Neural cell (in vitro differentiated cells): Measurements from ENCODE around the gene ZFP69B. TPM values are rescaled to one million over a fixed set of nuclear protein-coding genes. Genes with fewer than 3 reads are reported as not detected.

Source experiments
- H2AFZ ChIP-seq: fragments of 200-600, 300-800 bp; sonication (generic), shearing (Covaris generic); 2 replicates; pipeline ENCODE4 v1.6.0; 2014; ENCODE audit warnings: low read depth, mild to moderate bottlenecking, antibody characterized with exemption, low read length, moderate library complexity
- H3F3A ChIP-seq: fragments of 200-600 bp; shearing (Covaris generic); 2 replicates; pipeline ENCODE4 v1.6.1; 2016; ENCODE audit warnings: mild to moderate bottlenecking, moderate library complexity, mixed read lengths, antibody characterized with exemption, low read length; ENCODE audit not compliant: insufficient read depth, poor library complexity, severe bottlenecking
- H3K27ac ChIP-seq: fragments of 200-600, 300-800 bp; sonication (generic), shearing (Covaris generic); 2 replicates; pipeline ENCODE4 v1.5.1; 2014; ENCODE audit warnings: mild to moderate bottlenecking, low read length, moderate library complexity
- H3K27me3 ChIP-seq: fragments of 300-800, 200-600 bp; sonication (generic), shearing (Covaris generic); 2 replicates; pipeline ENCODE4 v1.6.0; 2014; ENCODE audit warnings: mild to moderate bottlenecking, low read depth, low read length, moderate library complexity; ENCODE audit not compliant: insufficient read depth
- H3K36me3 ChIP-seq: fragments of 300-800, 200-600 bp; sonication (generic), shearing (Covaris generic); 2 replicates; pipeline ENCODE4 v1.5.1; 2014; ENCODE audit warnings: mild to moderate bottlenecking, antibody characterized with exemption, low read length, moderate library complexity; ENCODE audit not compliant: insufficient read depth
- H3K4me2 ChIP-seq: fragments of 300-800, 200-600 bp; sonication (generic), shearing (Covaris generic); 2 replicates; pipeline ENCODE4 v1.6.0; 2014; ENCODE audit warnings: mild to moderate bottlenecking, low read length
- H3K4me3 ChIP-seq: fragments of 300-800, 200-600 bp; sonication (generic), shearing (Covaris generic); 2 replicates; pipeline ENCODE4 v1.5.1; 2014; ENCODE audit warnings: mild to moderate bottlenecking, low read length, moderate library complexity
- H3K79me2 ChIP-seq: fragments of 200-600 bp; shearing (Covaris generic); replicated peaks from 2 replicates; pipeline ENCODE4 v1.6.0; 2014; ENCODE audit warnings: mild to moderate bottlenecking, low read length, moderate library complexity; ENCODE audit not compliant: insufficient read depth
- H3K9ac ChIP-seq: fragments of 300-800, 200-600 bp; sonication (generic), shearing (Covaris generic); 2 replicates; pipeline ENCODE4 v1.6.1; 2016; ENCODE audit warnings: mild to moderate bottlenecking, low read length, mixed read lengths
- H3K9me2 ChIP-seq: fragments of 200-600 bp; shearing (Covaris generic); 2 replicates; pipeline ENCODE4 v1.6.1; 2016; ENCODE audit warnings: mild to moderate bottlenecking, low read length, mixed read lengths; ENCODE audit not compliant: insufficient read depth
- H3K9me3 ChIP-seq: fragments of 200-600, 300-800 bp; sonication (generic), shearing (Covaris generic); 2 replicates; pipeline ENCODE4 v1.6.1; 2016; ENCODE audit warnings: mild to moderate bottlenecking, mixed run types, low read length, moderate library complexity, mixed read lengths
- H4K20me1 ChIP-seq: fragments of 200-600 bp; shearing (Covaris generic); 2 replicates; pipeline ENCODE4 v1.6.1; 2016; ENCODE audit warnings: mild to moderate bottlenecking, mixed run types; ENCODE audit not compliant: insufficient read depth
- EP300 ChIP-seq: fragments of 450-650 bp; conservative IDR thresholded peaks from 2 replicates; pipeline ENCODE4 v1.6.1; 2014; ENCODE audit warnings: antibody characterized with exemption, mild to moderate bottlenecking, moderate library complexity; ENCODE audit not compliant: poor library complexity, severe bottlenecking
- EZH2 ChIP-seq: fragments of 200-600, 300-800 bp; shearing (Covaris generic), sonication (generic); IDR thresholded peaks from 2 replicates; pipeline ENCODE4 v1.6.1; 2014; ENCODE audit warnings: antibody characterized with exemption, low read length, borderline replicate concordance, mild to moderate bottlenecking; ENCODE audit not compliant: insufficient read depth, poor library complexity, severe bottlenecking
- MXI1 ChIP-seq: fragments of 450-650 bp; conservative IDR thresholded peaks from 2 replicates; pipeline ENCODE4 v1.6.1; 2014; ENCODE audit warnings: antibody characterized with exemption, mild to moderate bottlenecking; ENCODE audit not compliant: poor library complexity, severe bottlenecking
- POLR2AphosphoS5 ChIP-seq: IDR thresholded peaks from 2 replicates; pipeline ENCODE4 v1.6.1; 2012
- RAD21 ChIP-seq: fragments of 450-650 bp; conservative IDR thresholded peaks from 2 replicates; pipeline ENCODE4 v1.6.1; 2014; ENCODE audit warnings: antibody characterized with exemption, mild to moderate bottlenecking, moderate library complexity
- SMC3 ChIP-seq: fragments of 450-650 bp; conservative IDR thresholded peaks from 2 replicates; pipeline ENCODE4 v1.6.1; 2014; ENCODE audit warnings: antibody characterized with exemption, mild to moderate bottlenecking, moderate library complexity; ENCODE audit not compliant: poor library complexity
- TAF1 ChIP-seq: IDR thresholded peaks from 2 replicates; pipeline ENCODE4 v1.6.1; 2012; ENCODE audit warnings: low read depth
- polyA plus RNA-seq: library from polyadenylated mRNA; depleted of rRNA; stranded (reverse); fragments of >200 nt; gene quantifications from 2 replicates; pipeline ENCODE4 v1.2.3, GENCODE V29; 2014
- TF ChIP-seq, protein P1 (sequence below): IDR thresholded peaks from 2 replicates; pipeline ENCODE4 v1.6.1; 2012; ENCODE audit warnings: borderline replicate concordance
- TF ChIP-seq, protein P2 (sequence below): fragments of 450-650 bp; IDR thresholded peaks from 2 replicates; pipeline ENCODE4 v1.5.1; 2014; ENCODE audit warnings: antibody characterized with exemption, mild to moderate bottlenecking, moderate library complexity; ENCODE audit not compliant: poor library complexity, severe bottlenecking

Gene ZFP69B
- polyA plus RNA-seq, 1 donor from 2014 or later, result 21.6 TPM

DNA sequence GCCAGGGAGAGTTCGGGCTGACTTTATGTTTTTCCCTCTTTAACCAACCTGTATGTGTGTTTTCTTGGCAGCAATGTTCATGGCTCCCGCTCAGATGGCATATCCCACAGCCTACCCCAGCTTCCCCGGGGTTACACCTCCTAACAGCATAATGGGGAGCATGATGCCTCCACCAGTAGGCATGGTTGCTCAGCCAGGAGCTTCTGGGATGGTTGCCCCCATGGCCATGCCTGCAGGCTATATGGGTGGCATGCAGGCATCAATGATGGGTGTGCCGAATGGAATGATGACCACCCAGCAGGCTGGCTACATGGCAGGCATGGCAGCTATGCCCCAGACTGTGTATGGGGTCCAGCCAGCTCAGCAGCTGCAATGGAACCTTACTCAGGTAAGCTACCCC, 33.6 kb upstream of the ZFP69B start:
- Histone ChIP-seq H3K36me3 (peaks cover 28% of the 10 kb centered on the region), H3K27me3 (no peaks in the 10 kb centered on the region)

DNA sequence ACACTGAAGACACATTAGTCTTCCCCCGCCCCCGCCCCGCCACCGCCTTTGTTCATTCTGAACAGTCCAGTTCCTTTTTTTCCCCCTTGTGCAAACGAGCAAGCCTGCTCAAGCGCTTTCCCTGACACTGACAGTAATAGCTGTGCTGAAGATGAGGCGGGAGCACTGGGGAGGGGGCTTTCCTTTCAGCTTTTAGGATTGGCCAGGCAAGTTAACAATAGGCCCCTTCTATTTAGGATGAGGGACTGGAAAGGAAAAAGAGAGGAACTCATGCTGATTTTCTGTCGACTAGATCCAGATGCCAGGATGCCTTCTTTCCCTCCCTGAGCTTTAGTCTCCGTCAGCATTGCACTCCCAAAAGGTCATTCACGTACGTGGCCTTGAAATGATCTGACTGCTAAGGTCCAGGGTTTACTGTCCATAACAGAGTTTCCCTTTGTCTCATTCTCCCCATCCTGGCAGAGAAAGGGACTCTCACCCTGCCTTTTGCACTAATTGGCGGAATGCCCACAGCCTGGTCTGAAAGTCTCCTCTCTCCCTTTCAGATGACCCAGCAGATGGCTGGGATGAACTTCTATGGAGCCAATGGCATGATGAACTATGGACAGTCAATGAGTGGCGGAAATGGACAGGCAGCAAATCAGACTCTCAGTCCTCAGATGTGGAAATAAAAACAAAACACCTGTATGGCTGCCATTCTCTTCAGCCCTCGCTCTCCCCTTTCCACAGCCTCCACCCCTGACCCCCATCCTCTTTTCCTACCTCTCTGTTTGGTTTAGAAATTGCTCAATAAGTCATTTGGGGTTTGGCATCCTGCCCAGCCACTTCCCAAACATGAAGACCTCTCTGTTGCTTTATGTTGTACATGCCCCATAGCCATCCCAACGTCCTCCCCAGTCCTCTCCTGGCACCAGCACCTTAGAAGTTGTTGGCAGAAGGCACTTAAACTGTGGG, 28.6 kb upstream of the ZFP69B start:
- Histone ChIP-seq H4K20me1 (no peaks in the 10 kb centered on the region), H3K4me3 (no peak overlapping the region), H3K27me3 (no peaks in the 10 kb centered on the region), H3K79me2 (no peaks in the 10 kb centered on the region), H3K9me2 (no peaks in the 10 kb centered on the region), H3K9ac (no peak overlapping the region), H3K36me3 (peaks cover 21% of the 10 kb centered on the region), H3K27ac (no peak overlapping the region), H3K9me3 (no peaks in the 10 kb centered on the region), H3F3A (no peaks in the 10 kb centered on the region), H3K4me2 (no peak overlapping the region), H2AFZ (no peak overlapping the region)
- TF ChIP-seq TAF1, result no peak
- no peak for TF ChIP-seq EZH2
- no peak for TF ChIP-seq POLR2AphosphoS5
- TF ChIP-seq, protein P1, sequence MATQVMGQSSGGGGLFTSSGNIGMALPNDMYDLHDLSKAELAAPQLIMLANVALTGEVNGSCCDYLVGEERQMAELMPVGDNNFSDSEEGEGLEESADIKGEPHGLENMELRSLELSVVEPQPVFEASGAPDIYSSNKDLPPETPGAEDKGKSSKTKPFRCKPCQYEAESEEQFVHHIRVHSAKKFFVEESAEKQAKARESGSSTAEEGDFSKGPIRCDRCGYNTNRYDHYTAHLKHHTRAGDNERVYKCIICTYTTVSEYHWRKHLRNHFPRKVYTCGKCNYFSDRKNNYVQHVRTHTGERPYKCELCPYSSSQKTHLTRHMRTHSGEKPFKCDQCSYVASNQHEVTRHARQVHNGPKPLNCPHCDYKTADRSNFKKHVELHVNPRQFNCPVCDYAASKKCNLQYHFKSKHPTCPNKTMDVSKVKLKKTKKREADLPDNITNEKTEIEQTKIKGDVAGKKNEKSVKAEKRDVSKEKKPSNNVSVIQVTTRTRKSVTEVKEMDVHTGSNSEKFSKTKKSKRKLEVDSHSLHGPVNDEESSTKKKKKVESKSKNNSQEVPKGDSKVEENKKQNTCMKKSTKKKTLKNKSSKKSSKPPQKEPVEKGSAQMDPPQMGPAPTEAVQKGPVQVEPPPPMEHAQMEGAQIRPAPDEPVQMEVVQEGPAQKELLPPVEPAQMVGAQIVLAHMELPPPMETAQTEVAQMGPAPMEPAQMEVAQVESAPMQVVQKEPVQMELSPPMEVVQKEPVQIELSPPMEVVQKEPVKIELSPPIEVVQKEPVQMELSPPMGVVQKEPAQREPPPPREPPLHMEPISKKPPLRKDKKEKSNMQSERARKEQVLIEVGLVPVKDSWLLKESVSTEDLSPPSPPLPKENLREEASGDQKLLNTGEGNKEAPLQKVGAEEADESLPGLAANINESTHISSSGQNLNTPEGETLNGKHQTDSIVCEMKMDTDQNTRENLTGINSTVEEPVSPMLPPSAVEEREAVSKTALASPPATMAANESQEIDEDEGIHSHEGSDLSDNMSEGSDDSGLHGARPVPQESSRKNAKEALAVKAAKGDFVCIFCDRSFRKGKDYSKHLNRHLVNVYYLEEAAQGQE, result no peak
- TF ChIP-seq MXI1, result no peak
- TF ChIP-seq, protein P2, sequence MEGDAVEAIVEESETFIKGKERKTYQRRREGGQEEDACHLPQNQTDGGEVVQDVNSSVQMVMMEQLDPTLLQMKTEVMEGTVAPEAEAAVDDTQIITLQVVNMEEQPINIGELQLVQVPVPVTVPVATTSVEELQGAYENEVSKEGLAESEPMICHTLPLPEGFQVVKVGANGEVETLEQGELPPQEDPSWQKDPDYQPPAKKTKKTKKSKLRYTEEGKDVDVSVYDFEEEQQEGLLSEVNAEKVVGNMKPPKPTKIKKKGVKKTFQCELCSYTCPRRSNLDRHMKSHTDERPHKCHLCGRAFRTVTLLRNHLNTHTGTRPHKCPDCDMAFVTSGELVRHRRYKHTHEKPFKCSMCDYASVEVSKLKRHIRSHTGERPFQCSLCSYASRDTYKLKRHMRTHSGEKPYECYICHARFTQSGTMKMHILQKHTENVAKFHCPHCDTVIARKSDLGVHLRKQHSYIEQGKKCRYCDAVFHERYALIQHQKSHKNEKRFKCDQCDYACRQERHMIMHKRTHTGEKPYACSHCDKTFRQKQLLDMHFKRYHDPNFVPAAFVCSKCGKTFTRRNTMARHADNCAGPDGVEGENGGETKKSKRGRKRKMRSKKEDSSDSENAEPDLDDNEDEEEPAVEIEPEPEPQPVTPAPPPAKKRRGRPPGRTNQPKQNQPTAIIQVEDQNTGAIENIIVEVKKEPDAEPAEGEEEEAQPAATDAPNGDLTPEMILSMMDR, result no peak
- no peak for TF ChIP-seq EP300
- TF ChIP-seq RAD21, result no peak

More for the DNA sequence above, 33.6 kb upstream of the ZFP69B start:
- H2AFZ ChIP-seq, result no peak overlapping the region
- no peak overlapping the region for H3K9ac ChIP-seq
- no peaks in the 10 kb centered on the region for H3K9me3 ChIP-seq
- no peak overlapping the region for H3K4me2 ChIP-seq
- no peaks in the 10 kb centered on the region for H3K79me2 ChIP-seq
- H3F3A ChIP-seq, result no peaks in the 10 kb centered on the region
- no peaks in the 10 kb centered on the region for H3K9me2 ChIP-seq
- H3K27ac ChIP-seq, result no peak overlapping the region
- H3K4me3 ChIP-seq, result no peak overlapping the region
- H4K20me1 ChIP-seq, result no peaks in the 10 kb centered on the region
- TF ChIP-seq, protein P1, result no peak
- TF ChIP-seq RAD21, result no peak
- TF ChIP-seq POLR2AphosphoS5, result no peak
- TF ChIP-seq TAF1, result no peak
- TF ChIP-seq SMC3, result no peak
- no peak for TF ChIP-seq MXI1
- TF ChIP-seq EP300, result no peak
- TF ChIP-seq EZH2, result no peak
- TF ChIP-seq, protein P2, result no peak
